Measurements from ENCODE around the gene MTHFR.

DNA sequence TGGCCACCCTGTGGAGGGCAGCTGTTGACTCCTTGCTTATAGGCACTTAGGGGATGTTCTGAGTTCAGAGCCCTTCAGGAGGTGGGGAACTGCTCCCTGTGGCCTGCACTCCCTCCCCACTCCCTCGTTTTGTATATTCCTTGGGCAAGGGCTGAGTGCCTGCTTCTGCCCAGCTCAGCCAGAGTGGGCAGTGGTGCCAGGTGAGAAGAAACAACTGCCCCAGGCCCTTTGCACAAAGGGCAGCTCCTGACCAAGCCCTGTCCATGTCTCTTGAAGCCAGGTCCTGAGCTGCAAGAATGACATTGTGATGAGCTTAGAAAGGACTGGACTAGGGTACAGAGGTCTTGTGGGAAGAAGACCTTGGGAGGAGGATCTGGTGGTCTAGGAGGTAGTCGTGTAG lies 67.7 kb downstream of the MTHFR start:
- TF ChIP-seq, protein P1, sequence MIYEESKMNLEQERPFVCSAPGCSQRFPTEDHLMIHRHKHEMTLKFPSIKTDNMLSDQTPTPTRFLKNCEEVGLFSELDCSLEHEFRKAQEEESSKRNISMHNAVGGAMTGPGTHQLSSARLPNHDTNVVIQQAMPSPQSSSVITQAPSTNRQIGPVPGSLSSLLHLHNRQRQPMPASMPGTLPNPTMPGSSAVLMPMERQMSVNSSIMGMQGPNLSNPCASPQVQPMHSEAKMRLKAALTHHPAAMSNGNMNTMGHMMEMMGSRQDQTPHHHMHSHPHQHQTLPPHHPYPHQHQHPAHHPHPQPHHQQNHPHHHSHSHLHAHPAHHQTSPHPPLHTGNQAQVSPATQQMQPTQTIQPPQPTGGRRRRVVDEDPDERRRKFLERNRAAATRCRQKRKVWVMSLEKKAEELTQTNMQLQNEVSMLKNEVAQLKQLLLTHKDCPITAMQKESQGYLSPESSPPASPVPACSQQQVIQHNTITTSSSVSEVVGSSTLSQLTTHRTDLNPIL (CRISPR knock-in tag; IDR thresholded peaks at IDR 0.05; ENCODE audit: low read depth): no peak
- TF ChIP-seq GLIS3 (CRISPR knock-in tag; IDR thresholded peaks at IDR 0.05) (no peak), ARNTL (CRISPR knock-in tag; IDR thresholded peaks at IDR 0.05; ENCODE audit: borderline replicate concordance, low read depth) (no peak), ISL1 (CRISPR knock-in tag; IDR thresholded peaks at IDR 0.05) (no peak), TCF4 (CRISPR knock-in tag; IDR thresholded peaks at IDR 0.05; ENCODE audit: borderline replicate concordance) (no peak), PPARA (CRISPR knock-in tag; IDR thresholded peaks at IDR 0.05; ENCODE audit: borderline replicate concordance) (no peak), BACH2 (CRISPR knock-in tag; IDR thresholded peaks at IDR 0.05; ENCODE audit: borderline replicate concordance) (no peak), ESRRG (CRISPR knock-in tag; IDR thresholded peaks at IDR 0.05) (no peak), RARB (CRISPR knock-in tag; IDR thresholded peaks at IDR 0.05) (no peak), ZNF565 (CRISPR knock-in tag; conservative IDR thresholded peaks at IDR 0.05; ENCODE audit: low read depth) (no peak), ZC3H10 (CRISPR knock-in tag; IDR thresholded peaks at IDR 0.05) (no peak), ZNF8 (CRISPR knock-in tag; IDR thresholded peaks at IDR 0.05) (no peak)
- TF ChIP-seq, protein P2, sequence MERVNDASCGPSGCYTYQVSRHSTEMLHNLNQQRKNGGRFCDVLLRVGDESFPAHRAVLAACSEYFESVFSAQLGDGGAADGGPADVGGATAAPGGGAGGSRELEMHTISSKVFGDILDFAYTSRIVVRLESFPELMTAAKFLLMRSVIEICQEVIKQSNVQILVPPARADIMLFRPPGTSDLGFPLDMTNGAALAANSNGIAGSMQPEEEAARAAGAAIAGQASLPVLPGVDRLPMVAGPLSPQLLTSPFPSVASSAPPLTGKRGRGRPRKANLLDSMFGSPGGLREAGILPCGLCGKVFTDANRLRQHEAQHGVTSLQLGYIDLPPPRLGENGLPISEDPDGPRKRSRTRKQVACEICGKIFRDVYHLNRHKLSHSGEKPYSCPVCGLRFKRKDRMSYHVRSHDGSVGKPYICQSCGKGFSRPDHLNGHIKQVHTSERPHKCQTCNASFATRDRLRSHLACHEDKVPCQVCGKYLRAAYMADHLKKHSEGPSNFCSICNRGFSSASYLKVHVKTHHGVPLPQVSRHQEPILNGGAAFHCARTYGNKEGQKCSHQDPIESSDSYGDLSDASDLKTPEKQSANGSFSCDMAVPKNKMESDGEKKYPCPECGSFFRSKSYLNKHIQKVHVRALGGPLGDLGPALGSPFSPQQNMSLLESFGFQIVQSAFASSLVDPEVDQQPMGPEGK (CRISPR knock-in tag; IDR thresholded peaks at IDR 0.05; ENCODE audit: borderline replicate concordance): no peak
